Mesenchymal stem cell (in vitro differentiated cells and primary cell): ENCODE measurements around the gene C9orf50.

Experiments
- DNase-seq: peaks from one replicate; pipeline ENCODE4 v3.0.0-alpha.2; 2013
- H2AFZ ChIP-seq: one replicate; pipeline ENCODE4 v1.6.1; 2013; ENCODE audit warnings: low read depth, mild to moderate bottlenecking, control low read depth, inconsistent platforms, low read length, moderate library complexity
- H2AK5ac ChIP-seq: 2 replicates; pipeline ENCODE4 v1.6.1; 2013; ENCODE audit warnings: low read length, moderate library complexity, mild to moderate bottlenecking, inconsistent platforms; ENCODE audit not compliant: severe bottlenecking
- H2BK120ac ChIP-seq: one replicate; pipeline ENCODE4 v1.6.1; 2013; ENCODE audit warnings: low read depth, mild to moderate bottlenecking, inconsistent platforms, low read length, moderate library complexity
- H2BK12ac ChIP-seq, 2 experiments: one replicate each; pipeline ENCODE4 v1.6.1; 2013; ENCODE audit warnings: inconsistent platforms in 2 of 2, low read length in 2 of 2, mild to moderate bottlenecking in 2 of 2, moderate library complexity in 2 of 2, control low read depth in 1 of 2
- H2BK15ac ChIP-seq: one replicate; pipeline ENCODE4 v1.6.1; 2013; ENCODE audit warnings: mild to moderate bottlenecking, low read depth, inconsistent platforms; ENCODE audit not compliant: poor library complexity, severe bottlenecking
- H2BK5ac ChIP-seq: 2 replicates; pipeline ENCODE4 v1.6.1; 2013; ENCODE audit warnings: low read depth, mild to moderate bottlenecking, low read length, control low read depth, inconsistent platforms; ENCODE audit not compliant: poor library complexity, severe bottlenecking
- H3K14ac ChIP-seq, 2 experiments: one replicate each; pipeline ENCODE4 v1.6.1; 2013; ENCODE audit warnings: inconsistent platforms in 2 of 2, low read length in 2 of 2, control low read depth in 1 of 2, mild to moderate bottlenecking in 1 of 2, moderate library complexity in 1 of 2
- H3K18ac ChIP-seq, 2 experiments: one replicate each; pipeline ENCODE4 v1.6.1; 2013; ENCODE audit warnings: inconsistent platforms in 2 of 2, low read length in 2 of 2, control low read depth in 1 of 2, low read depth in 1 of 2, mild to moderate bottlenecking in 1 of 2
- H3K23ac ChIP-seq, 2 experiments: one replicate each; pipeline ENCODE4 v1.6.1; 2013; ENCODE audit warnings: inconsistent platforms in 2 of 2, low read length in 2 of 2, mild to moderate bottlenecking in 2 of 2, moderate library complexity in 2 of 2, control low read depth in 1 of 2
- H3K27ac ChIP-seq: 2 replicates; pipeline ENCODE4 v1.5.1; 2013; ENCODE audit warnings: mild to moderate bottlenecking, moderate library complexity, low read length, control low read depth, inconsistent platforms; ENCODE audit not compliant: poor library complexity, severe bottlenecking
- H3K27me3 ChIP-seq, 2 experiments: 2 replicates each; pipeline versions ENCODE4 v1.6.1 to v1.7.0; 2013; ENCODE audit warnings: low read length in 2 of 2, mild to moderate bottlenecking in 2 of 2, moderate library complexity in 2 of 2, control low read depth in 1 of 2, inconsistent platforms in 1 of 2; ENCODE audit not compliant: control insufficient read depth in 1 of 2, insufficient read depth in 1 of 2
- H3K36me3 ChIP-seq, 2 experiments: 2 replicates each; pipeline versions ENCODE4 v1.6.1 to v1.7.0; 2013; ENCODE audit warnings: low read length in 2 of 2, control low read depth in 1 of 2, inconsistent platforms in 1 of 2, low read depth in 1 of 2, mild to moderate bottlenecking in 1 of 2; ENCODE audit not compliant: insufficient read depth in 2 of 2, control insufficient read depth in 1 of 2
- H3K4ac ChIP-seq, 2 experiments: one replicate each; pipeline ENCODE4 v1.6.1; 2013; ENCODE audit warnings: inconsistent platforms in 2 of 2, low read length in 2 of 2, mild to moderate bottlenecking in 2 of 2, moderate library complexity in 2 of 2, control low read depth in 1 of 2, low read depth in 1 of 2
- H3K4me1 ChIP-seq: 2 replicates; pipeline ENCODE4 v1.6.1; 2013; ENCODE audit warnings: low read depth, low read length, control low read depth; ENCODE audit not compliant: control insufficient read depth, insufficient read depth
- H3K4me2 ChIP-seq: 2 replicates; pipeline ENCODE4 v1.6.1; 2013; ENCODE audit warnings: low read length, mild to moderate bottlenecking, inconsistent platforms; ENCODE audit not compliant: poor library complexity, severe bottlenecking
- H3K4me3 ChIP-seq, 2 experiments: 2 replicates each; pipeline versions ENCODE4 v1.5.1 to v1.7.0; 2013; ENCODE audit warnings: low read length in 2 of 2, mild to moderate bottlenecking in 2 of 2, control low read depth in 1 of 2, low read depth in 1 of 2; ENCODE audit not compliant: insufficient read depth in 1 of 2
- H3K79me1 ChIP-seq: replicated peaks from 2 replicates; pipeline ENCODE4 v1.6.1; 2013; ENCODE audit warnings: mild to moderate bottlenecking, control low read depth, low read length, inconsistent platforms; ENCODE audit not compliant: poor library complexity, severe bottlenecking
- H3K9ac ChIP-seq: 2 replicates; pipeline ENCODE4 v1.7.0; 2013; ENCODE audit warnings: mild to moderate bottlenecking, low read length, moderate library complexity
- H3K9me3 ChIP-seq: 2 replicates; pipeline ENCODE4 v1.7.0; 2013; ENCODE audit warnings: mild to moderate bottlenecking, low read length; ENCODE audit not compliant: control insufficient read depth
- H4K8ac ChIP-seq: one replicate; pipeline ENCODE4 v1.6.1; 2013; ENCODE audit warnings: inconsistent platforms, mild to moderate bottlenecking, low read length, moderate library complexity
- H4K91ac ChIP-seq: one replicate; pipeline ENCODE4 v1.6.1; 2013; ENCODE audit warnings: mild to moderate bottlenecking, low read length, inconsistent platforms
- WGBS: methylation state at CpG from one replicate; pipeline ENCODE4 v1.1.7; 2013; ENCODE audit warnings: mixed read lengths; 5-methylcytosine and 5-hydroxymethylcytosine counted together

Gene C9orf50

DNA sequence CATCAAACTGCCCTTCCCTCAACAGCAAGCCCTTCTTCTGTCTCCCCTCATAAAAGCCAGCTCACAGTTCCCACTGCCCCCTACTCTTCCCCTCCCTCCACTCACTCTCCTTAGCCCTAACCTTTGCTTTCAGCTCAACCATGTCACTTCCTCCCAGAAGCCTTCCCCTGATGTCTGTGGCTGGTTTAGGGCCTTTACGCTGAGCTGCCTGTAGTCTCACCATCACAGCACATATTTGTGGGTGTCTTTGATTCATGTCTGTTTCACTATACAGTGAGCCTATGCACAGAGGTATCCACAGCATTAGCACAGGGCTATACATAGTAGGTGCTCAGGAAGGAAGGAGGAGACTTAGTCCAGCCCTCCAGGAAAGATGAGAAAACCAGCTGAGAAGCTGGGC, 34.7 kb downstream of the C9orf50 start:
- Histone ChIP-seq H3K9ac (no peak overlapping the region), H3K14ac (no peak overlapping the region), H4K8ac (peak overlapping the region; percentile 72), H2AK5ac (no peak overlapping the region), H3K9me3 (no peaks in the 10 kb centered on the region), H2AFZ (no peak overlapping the region), H3K27me3 (no peaks in the 10 kb centered on the region), H3K27ac (no peak overlapping the region), H3K79me1 (no peaks in the 10 kb centered on the region), H3K18ac (peak overlapping the region in 1 of 2 experiments; percentile 28), H3K4me2 (no peak overlapping the region), H3K4me1 (peaks cover 1% of the 10 kb centered on the region), H2BK120ac (no peak overlapping the region), H2BK15ac (no peak overlapping the region), H2BK5ac (no peak overlapping the region), H4K91ac (no peak overlapping the region), H2BK12ac (no peak overlapping the region), H3K36me3 (no peaks in the 10 kb centered on the region), H3K4me3 (no peak overlapping the region), H3K23ac (no peak overlapping the region), H3K4ac (peak overlapping the region in 1 of 2 experiments; percentile 7)
- no CpG with 5 or more reads among the region's 1 CpG for WGBS
- DNase-seq, result no peak

DNA sequence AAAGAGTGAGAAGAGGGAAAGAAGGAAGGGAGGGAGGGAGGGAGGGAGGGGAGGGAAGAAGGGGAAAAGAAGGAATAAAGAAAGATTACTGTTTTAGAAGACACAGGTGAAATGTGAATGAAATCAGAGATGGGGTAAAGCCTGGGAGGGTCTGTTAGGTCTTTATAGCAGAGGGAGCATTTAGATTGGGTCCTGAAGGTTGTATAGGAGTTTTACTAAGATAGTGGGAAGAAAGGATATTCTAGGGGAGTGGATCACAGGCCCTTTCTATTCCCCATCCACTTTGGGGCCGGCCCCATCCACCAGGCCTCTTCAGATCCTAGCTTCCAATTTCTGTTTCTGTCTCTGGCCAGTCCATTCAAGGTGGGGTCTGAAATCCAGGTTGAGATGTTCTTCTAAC, 35.5 kb downstream of the C9orf50 start:
- H2BK5ac ChIP-seq, result no peak overlapping the region
- no peak overlapping the region for H3K18ac ChIP-seq
- no peak overlapping the region for H2BK15ac ChIP-seq
- WGBS, result no CpG with 5 or more reads among the region's 1 CpG
- no peak overlapping the region for H2AFZ ChIP-seq
- H3K9ac ChIP-seq, result no peak overlapping the region
- H3K79me1 ChIP-seq, result no peaks in the 10 kb centered on the region
- no peak for DNase-seq
- no peak overlapping the region for H2AK5ac ChIP-seq
- no peak overlapping the region for H3K27ac ChIP-seq
- H3K36me3 ChIP-seq, result no peaks in the 10 kb centered on the region
- H3K27me3 ChIP-seq, result no peaks in the 10 kb centered on the region
- H3K9me3 ChIP-seq, result no peaks in the 10 kb centered on the region
- no peak overlapping the region for H3K4me3 ChIP-seq
- no peak overlapping the region for H2BK120ac ChIP-seq
- H4K91ac ChIP-seq, result no peak overlapping the region
- no peak overlapping the region for H4K8ac ChIP-seq
- no peak overlapping the region for H3K4ac ChIP-seq
- H3K4me1 ChIP-seq, result peaks cover 1% of the 10 kb centered on the region
- H3K4me2 ChIP-seq, result no peak overlapping the region
- no peak overlapping the region for H3K14ac ChIP-seq
- no peak overlapping the region for H3K23ac ChIP-seq
- no peak overlapping the region for H2BK12ac ChIP-seq

GRCh38 chr9:129584136-129584535, 36.8 kb downstream of the C9orf50 start:
- Histone ChIP-seq H2AK5ac (no peak overlapping the region), H2BK15ac (no peak overlapping the region), H3K79me1 (no peaks in the 10 kb centered on the region), H3K14ac (peak overlapping the region in 1 of 2 experiments; percentile 36), H2BK5ac (no peak overlapping the region), H3K4me2 (no peak overlapping the region), H2AFZ (peak overlapping the region; percentile 36), H4K91ac (no peak overlapping the region), H3K4ac (peak overlapping the region; percentile 3 to 92), H3K4me1 (peaks cover 4% of the 10 kb centered on the region), H3K36me3 (no peaks in the 10 kb centered on the region), H3K9me3 (no peaks in the 10 kb centered on the region), H3K18ac (peak overlapping the region in 1 of 2 experiments; percentile 86), H3K27ac (no peak overlapping the region), H3K9ac (no peak overlapping the region), H3K27me3 (no peaks in the 10 kb centered on the region), H2BK12ac (no peak overlapping the region), H2BK120ac (no peak overlapping the region), H4K8ac (peak overlapping the region; percentile 22), H3K23ac (no peak overlapping the region), H3K4me3 (no peak overlapping the region)
- peak; percentile 88 for DNase-seq
- 81% methylated on average over 1 of the region's 1 CpG for WGBS

DNA sequence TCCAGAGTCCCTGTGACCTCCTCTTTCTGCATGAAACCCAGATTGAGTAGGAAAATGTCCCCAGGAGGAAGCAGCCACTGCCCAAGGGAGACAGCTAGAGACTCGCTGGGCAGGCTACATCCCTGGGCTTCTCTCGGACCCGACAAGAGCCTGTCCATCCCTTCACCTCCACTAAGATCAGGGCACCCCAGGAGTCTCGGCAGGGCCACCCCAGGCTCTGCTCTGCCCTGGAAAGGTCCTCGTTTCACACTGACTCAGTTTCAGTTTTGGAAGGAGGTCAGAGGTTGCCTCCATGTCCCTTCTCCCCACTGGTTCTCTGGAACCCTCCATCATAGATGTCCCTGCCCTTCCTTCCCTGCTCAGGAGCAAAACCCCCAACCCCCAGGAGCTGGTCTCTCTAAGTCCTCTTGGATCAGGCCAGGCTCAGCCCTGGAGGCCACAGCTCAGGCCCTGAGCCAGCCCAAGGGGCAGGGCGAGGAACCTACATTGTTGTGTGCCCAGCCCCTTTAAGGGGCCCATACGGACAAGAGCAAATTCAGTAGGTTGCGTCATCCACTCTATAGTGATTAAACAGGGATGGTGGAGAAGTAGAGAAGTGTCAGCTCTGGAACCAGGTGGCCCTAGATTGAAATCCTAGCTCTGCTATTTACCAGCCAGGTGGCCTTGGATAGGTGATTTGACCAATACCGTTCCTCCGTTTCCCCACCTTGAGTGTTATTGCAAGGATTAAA, 37.4 kb downstream of the C9orf50 start:
- H2BK120ac ChIP-seq, result no peak overlapping the region
- H3K4me2 ChIP-seq, result no peak overlapping the region
- H2BK12ac ChIP-seq, result peak overlapping the region in 1 of 2 experiments; percentile 56
- peak overlapping the region; percentile 21 for H4K8ac ChIP-seq
- DNase-seq, result no peak
- peaks cover 6% of the 10 kb centered on the region for H3K4me1 ChIP-seq
- peak overlapping the region; percentile 24 to 68 for H3K4ac ChIP-seq
- H4K91ac ChIP-seq, result peak overlapping the region; percentile 58
- peak overlapping the region; percentile 35 to 37 for H3K18ac ChIP-seq
- H3K36me3 ChIP-seq, result no peaks in the 10 kb centered on the region
- H3K4me3 ChIP-seq, result no peak overlapping the region
- H2BK15ac ChIP-seq, result peak overlapping the region; percentile 33
- no peaks in the 10 kb centered on the region for H3K9me3 ChIP-seq
- H3K9ac ChIP-seq, result no peak overlapping the region
- 77% methylated on average over 8 of the region's 10 CpGs for WGBS
- no peak overlapping the region for H3K14ac ChIP-seq
- H2AFZ ChIP-seq, result no peak overlapping the region
- no peaks in the 10 kb centered on the region for H3K79me1 ChIP-seq
- peak overlapping the region; percentile 54 for H2AK5ac ChIP-seq
- no peaks in the 10 kb centered on the region for H3K27me3 ChIP-seq
- H3K23ac ChIP-seq, result no peak overlapping the region
- no peak overlapping the region for H2BK5ac ChIP-seq
- H3K27ac ChIP-seq, result no peak overlapping the region
